NCI-H69 (cell line): ENCODE data around the gene RSAD1.
A peak's percentile ranks its signal among the peaks of the same experiment; 100 is the strongest.
"Not testable (repeated sequence)": the region's sequence is repeated elsewhere in the genome, so short reads cannot be mapped to it uniquely, and the experiment has no call there.

ENCODE experiments used
- DNase-seq: peaks from one replicate; lab custom pipeline; 2025; lab: John Stamatoyannopoulos, UW

The RSAD1 gene

DNA sequence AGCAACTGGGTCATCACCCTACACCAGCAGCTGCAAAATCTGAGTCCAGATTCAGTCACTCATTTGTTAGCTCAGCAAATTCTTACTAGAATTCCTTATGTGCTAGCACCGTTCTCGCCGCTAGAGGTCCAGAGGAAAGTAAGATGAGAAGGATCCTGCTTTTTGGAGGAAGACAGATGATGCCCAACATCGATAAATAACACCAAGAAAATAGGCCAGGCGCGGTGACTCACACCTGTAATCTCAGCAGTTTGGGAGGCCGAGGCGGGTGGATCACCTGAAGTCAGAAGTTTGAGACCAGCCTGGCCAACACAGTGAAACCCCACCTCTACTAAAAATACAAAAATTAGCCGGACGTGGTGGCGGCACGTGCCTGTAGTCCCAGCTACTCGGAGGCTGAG, 5.9 kb upstream of the RSAD1 start:
- not testable (repeated sequence) for DNase-seq

DNA sequence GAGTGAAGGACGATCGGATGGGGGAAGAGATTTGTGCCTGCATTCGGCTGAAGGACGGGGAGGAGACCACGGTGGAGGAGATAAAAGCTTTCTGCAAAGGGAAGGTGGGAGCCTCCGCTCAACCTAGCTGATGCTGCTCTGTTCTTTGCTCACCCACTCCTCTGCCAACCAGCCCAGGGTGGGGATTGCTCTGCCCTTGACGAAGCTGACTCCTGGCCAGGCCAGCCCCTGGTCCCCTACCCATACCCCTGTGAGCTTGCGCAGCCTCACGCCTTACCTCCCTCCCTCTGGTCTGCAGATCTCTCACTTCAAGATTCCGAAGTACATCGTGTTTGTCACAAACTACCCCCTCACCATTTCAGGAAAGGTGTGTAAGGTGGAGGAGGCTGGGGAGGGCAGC, 4.8 kb upstream of the RSAD1 start:
- DNase-seq = no peak

DNA sequence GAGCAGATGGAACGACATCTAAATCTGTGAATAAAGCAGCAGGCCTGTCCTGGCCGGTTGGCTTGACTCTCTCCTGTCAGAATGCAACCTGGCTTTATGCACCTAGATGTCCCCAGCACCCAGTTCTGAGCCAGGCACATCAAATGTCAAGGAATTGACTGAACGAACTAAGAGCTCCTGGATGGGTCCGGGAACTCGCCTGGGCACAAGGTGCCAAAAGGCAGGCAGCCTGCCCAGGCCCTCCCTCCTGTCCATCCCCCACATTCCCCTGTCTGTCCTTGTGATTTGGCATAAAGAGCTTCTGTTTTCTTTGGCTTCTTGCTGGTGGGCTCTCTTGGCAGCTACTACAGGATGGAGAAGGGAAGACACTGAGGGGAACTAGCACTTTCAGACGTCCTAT, 4.1 kb upstream of the RSAD1 start:
- no peak for DNase-seq

DNA sequence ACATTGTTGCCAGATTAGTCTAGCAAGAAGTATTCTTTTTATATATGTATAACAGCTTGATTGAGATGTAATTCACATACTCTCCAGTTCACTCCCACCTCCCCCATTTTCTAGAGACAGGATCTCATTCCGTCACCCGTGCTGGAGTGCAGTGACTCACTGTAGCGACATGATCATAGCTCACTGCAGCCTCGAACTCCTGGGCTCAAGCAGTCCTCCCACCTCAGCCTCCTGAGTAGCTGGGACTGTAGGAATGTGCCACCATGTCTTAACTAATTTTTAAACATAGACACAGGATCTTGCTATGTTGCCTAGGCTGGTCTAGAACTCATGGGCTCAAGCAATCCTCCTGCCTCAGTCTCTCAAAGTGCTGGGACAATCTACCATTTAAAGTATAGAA, 3.3 kb upstream of the RSAD1 start:
- DNase-seq = no peak

DNA sequence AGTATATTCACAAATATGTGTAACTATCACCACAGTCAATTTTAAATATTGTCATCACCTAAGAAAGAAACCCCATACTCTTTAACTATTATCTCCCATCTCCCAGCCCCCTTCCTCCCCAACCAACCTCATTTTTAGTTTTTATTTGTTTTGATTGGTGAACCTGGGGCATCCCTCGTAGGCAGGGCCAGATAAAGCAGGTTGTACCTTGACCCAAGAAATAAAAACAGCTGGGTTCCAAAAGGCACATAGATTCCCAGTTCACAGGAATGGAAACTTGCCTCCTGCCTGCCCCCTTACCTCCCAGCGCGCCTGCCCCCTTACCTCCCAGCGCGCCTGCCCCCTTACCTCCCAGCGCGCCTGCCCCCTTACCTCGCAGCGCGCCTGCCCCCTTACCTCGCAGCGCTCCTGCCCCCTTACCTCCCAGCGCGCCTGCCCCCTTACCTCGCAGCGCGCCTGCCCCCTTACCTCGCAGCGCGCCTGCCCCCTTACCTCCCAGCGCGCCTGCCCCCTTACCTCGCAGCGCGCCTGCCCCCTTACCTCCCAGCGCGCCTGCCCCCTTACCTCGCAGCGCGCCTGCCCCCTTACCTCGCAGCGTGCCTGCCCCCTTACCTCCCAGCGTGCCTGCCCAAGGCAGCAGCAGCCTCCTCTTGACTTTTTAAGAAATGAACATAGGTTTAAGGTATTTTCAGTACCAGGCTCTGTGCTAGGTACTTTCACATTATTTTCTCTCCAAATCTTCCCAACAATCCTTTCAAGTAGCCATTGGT, 2.7 kb upstream of the RSAD1 start:
- DNase-seq = not testable (repeated sequence)

DNA sequence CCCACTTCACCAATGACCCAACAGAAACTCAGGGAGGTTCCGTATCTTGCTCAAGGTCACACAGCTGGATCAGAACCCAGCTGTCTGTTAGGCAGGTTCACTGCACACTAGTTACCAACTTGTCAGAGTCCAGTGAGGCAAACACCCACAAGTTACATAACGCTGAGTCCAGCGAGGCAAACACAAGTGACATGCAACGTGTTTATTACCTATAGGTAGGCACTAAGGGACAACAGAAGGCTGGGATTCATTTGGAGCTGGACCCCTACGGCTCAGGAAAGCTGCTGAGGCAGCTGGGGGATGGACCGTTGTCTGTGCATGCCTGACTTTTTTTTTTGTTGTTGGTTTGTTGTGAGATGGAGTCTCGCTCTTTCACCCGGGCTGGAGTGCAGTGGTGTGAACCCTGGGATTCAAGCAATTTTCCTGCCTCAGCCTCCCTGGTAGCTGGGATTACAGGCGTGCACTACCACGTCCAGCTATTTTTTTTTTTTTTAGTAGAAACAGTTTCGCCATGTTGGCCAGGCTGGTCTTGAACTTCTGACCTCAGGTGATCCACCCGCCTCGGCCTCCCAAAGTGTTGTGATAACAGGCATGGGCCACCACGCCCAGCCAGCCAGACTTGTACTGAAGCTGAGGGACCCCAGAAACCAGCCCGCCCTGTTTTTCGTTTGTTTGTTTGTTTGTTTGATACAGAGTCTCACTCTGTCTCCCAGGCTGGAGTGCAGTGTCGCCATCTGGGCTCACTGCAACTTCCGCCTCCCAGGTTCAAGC, 1.9 kb upstream of the RSAD1 start:
- peak; percentile 61 for DNase-seq

DNA sequence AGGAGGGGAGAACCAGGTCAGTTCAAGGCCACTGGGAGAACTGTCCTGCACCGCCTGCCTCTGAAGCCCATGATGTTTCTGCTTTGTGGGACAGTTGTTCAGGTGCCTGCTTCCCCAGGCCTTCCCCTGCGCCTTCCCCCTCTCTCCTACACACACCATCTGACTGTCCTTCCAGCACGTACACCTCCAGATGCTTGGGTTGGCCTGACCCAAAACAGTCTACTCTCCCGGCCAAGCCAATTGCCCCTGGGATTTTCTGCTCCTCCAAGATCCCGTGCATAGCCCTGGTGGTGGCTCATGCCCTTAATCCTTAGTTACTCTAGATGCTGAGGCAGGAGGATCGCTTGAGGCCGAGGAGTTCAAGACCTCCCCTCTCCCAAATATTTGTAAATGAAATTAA, 684 bp upstream of the RSAD1 start:
- DNase-seq = no peak

DNA sequence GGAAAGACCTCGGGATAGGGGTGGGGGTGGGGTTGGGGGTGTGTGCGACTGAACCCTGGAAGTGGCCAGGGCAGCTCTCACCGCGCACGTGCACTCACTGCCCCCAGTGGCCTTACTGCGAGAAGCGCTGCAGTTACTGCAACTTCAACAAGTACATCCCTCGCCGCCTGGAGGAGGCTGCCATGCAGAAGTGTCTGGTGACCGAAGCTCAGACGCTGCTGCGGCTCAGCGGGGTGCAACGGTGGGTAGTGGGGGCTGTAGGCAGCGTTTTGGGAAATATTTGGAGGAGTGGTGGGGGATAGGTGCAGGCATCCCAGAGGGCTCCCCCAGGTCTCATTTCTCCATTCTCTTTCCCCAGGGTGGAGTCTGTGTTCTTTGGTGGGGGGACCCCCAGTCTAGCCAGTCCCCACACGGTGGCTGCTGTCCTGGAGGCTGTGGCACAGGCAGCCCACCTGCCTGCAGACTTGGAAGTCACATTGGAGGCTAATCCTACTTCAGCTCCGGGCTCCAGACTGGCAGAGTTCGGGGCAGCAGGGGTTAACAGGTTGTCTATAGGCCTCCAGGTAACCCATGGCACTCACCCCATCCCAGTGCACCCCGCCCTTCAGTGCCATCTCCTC, 972 bp downstream of the RSAD1 start:
- DNase-seq = peak; percentile 90

DNA sequence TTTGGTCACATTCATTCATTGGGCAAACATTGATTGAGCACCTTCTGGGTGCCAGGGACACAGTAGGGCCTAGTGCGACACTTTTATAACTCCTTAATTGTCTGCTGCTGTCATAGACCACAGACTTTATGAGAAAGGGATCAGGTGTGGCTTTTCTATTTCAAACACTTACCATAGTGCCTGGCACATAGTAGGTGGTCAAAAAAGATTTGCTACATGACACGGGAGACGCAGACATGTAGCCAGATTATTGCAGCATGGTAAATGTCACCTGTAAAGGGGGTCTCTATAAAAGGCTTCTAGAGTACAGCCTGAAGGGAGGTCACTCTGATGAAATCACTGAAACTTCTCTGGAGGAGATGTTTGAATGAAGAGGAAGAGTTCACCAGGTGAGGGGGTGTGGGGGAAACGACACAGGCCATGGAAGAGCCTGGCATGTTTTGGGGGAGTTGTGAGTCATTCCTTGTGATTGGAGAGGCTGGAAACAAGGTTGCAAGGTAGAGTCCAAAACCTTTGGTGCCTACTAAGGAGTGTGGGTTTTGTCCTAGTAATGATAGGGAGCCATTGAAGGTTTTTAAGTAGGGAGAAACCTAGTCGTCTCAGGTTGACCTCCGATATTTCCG, 1.6 kb downstream of the RSAD1 start:
- DNase-seq = no peak

DNA sequence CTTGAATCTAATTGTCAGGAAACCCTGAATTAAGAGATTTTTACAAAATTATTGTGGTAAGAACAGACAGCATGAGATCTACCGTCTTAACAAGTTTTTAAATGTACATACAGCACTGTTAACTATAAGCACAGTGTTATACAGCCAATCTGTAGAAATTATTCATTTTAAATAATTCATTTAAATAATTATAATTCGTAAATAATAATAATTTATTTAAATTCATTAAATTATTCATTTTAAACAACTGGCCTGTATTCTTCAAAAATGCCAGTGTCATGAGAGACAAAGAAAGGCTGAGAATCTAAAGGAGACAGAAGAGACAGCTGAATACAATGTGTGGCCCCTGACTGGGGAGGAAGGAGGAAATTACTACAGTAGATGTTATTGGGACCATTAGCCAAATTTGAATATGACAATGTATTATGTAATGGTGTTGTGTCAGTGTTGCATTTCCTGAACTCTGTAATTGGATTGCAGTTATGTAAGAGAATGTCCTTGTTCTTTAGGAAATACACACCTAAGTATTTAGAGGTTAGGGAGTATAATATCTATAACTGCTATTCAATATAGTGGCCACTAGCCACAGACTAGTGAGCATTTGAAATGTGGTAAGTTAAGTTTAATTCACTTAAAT, 2.3 kb downstream of the RSAD1 start:
- DNase-seq = no peak

DNA sequence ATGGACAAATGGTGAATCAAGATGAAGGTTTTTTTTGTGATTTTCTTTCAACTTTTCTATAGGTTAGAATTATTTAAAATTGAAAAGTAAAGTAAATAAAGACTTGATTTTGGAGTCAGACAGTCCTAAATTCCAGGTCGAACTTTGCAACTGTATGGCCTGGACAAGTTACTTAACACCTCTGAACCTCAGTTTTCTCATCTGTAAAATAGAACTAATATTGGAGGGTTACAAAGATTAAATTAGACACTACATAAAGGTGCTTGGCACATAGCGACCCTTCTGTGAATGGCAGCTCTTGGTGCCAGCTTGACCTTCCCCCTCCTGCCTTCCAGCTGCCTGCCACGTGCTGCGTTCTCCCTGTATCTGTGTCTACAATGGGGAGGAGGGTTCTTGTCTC, 3.0 kb downstream of the RSAD1 start:
- no peak for DNase-seq

DNA sequence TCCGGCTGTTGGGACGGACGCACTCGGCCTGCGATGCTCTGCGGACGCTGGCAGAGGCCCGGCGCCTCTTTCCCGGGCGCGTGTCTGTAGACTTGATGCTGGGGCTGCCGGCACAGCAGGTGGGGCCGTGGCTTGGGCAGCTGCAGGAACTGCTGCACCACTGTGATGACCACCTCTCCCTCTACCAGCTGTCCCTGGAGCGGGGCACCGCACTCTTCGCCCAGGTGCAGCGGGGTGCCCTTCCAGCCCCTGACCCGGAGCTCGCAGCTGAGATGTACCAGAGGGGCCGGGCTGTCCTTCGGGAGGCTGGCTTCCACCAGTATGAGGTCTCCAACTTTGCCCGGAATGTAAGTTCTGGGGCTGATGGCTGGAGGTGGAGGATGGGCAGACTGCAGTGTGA, 3.5 kb downstream of the RSAD1 start:
- no peak for DNase-seq

DNA sequence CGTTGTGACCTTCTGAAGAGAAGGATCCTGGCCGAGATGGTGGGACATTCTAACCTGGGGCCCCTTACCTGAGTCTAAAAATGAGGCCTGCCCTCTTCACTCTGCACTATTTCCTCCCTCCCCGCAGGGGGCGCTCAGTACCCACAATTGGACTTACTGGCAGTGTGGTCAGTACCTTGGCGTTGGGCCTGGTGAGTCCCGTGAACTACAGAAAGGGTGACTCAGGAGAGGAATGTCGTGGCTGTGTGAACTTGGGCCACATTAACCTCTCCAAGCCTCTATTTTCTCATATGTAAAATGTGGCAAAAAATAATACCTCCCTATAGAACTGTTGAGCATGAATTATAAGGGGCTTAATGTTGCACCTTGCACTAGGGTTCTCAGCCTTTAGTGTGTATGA, 3.9 kb downstream of the RSAD1 start:
- peak; percentile 85 for DNase-seq

DNA sequence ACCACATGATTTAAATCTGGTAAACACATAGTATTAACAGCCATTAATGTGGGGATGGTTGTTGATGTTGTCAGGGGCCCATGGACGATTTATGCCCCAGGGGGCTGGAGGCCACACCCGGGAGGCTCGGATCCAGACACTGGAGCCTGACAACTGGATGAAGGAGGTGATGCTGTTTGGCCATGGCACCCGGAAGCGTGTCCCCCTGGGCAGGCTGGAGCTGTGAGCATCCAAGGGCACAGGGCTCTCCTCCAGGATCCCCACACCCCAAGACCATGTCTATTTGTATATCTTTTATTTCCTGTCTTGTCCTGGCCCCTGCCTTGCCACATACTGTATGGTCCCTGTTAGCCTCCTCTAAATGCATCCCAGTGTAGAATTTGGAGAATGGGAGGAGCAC, 4.6 kb downstream of the RSAD1 start:
- DNase-seq = no peak

DNA sequence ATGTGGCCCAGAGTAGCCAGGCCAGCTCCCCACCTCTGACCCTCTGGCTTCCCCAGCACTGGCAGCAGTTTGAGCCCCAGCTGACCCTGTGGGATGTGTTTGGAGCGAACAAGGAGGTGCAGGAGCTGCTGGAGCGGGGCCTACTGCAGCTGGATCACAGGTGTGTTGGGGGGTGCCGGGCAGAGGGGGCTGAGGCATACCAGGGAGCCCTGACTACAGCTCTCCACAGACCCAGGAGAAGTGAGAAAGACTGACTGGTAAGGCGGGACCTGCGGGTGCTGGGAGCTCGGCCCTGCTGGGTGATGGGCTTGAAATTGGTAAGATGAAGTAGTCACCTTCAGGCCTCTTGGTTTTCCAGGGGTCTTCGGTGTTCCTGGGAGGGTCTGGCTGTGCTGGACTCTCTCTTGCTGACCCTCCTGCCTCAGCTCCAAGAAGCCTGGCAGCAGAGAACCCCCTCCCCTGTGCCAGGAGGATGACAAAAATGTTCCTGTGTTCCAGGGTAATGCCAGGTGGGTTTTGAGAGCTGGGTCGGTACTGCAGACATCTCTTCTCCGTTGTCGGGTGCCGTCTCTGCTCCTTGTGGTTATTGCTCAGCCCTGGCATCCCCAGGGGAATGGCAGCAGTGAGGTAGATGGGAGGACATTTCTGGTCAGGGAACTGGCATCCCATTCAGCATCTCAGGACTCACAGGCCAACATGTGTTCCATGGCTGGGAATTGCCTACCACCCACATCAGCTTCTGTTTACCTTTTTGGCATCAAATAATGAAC, 5.9 kb downstream of the RSAD1 start:
- no peak for DNase-seq

DNA sequence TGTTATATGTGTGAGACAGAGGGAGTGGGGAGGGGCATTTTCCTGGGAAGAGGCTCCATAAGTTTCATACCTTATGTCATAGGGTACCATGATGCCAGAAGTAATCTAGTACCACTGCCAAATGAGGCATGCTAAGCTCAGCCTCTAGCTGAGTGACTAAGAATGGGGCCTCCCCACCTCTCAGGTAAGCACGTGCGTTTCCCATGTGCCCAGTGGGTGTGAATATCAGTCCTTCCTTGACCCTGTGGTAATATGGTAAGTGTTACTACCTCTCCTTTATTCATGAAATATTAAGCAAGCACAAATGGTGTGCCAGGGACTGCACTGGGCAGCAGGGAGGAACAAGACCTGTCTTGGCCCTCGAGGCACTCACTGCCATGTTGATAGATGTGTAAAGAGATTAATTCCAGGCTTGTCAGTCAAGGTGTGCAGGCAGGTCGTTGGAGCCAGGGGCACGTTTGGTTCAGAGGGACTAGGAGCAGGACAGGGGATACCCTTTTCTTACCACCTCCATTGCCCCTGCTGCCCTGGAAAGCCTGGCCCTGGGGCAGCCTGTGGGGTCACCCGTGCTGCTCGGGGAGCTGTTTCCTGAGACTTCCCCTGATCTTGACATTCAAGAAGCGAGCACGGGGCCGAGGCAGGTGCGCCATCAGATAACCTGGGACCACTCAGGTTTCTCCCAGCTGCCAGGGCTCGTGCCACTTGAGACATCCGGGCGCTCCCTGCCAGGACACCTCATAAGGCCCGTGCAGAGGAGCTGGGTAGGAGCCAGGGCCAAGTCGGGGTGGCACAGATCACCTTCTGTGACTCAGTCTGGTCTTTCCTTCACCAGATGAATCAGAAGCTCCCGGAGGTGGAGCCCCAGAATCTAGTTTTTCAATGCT, 8.8 kb downstream of the RSAD1 start:
- no peak for DNase-seq

DNA sequence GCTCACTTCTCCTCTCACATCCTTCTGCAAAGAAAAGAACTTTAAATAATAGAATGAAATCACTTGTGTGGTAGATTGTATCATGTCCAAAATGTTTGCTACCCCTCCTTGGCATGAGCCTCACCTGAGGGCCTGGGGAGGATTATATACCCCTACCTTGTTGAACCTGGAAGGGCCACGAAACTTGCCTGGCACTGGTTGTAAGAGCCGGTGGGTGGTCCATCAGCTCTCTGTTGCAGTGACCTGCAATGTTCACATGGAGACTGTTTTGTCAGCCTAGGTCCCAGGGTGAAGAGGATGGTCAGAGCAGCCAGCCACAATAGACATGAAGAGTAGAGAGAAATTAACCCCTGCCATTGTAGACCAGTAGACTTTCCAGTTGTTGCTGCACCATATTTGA, 10.2 kb downstream of the RSAD1 start:
- no peak for DNase-seq

DNA sequence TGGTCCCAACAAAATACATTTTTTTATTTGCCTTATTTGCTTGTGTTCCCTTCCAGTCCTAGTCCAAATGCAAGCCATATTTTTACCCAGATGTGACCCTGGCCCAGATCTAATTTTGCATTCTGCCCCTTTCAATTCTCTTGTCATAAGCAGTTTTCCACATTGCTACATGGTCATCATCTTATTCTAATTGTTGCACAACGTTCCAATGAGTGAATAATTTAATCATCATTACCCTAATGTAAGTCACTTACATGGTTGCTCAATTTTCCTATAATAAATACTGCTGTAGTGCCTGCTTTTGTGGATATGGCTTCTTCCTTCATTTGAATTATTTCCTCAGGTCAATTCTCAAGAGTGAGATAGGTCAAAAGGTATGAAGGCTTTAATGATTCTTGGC, 12.8 kb downstream of the RSAD1 start:
- DNase-seq = no peak

DNA sequence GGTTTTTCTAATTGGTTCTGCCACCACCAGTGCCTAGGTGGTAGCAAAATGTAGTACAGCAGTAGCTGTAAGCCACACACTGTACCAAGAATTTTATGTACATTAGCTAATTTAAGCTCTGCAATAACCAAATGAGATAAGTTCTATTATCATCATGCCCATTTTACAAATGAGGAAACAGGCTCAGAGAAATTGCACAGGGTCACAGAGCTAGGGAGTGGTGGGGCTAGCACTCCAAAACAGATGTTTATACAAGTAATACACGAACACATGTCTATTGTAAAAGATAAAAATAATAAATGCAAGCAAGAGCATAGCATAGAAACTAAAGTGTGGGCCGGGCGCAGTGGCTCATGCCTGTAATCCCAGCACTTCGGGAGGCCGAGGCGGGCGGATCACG, 13.6 kb downstream of the RSAD1 start:
- no peak for DNase-seq

DNA sequence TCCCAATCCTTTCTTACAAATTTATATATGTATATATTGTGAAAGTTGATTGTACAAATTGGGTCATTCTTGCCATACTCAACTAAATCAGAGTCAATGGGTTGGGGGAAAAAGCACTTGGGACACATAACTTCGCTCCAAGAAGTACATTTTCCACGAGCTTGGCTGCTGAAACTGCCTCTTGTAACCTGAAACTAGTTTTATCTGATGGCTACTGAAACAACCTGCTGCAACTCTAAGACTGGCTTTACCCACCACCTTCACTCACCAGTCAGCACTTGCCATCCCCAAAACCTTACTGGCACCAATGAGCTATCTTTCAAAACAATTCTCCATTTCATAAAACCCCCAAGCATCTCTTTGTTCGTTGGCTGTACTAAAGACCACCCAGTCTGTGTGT, 15.1 kb downstream of the RSAD1 start:
- no peak for DNase-seq
